Measurements from ENCODE around the gene DUSP3.
"Not testable (repeated sequence)": the region's sequence is repeated elsewhere in the genome, so short reads cannot be mapped to it uniquely, and the experiment has no call there.

The DUSP3 gene

GRCh38 chr17:43799047-43799446 is 20.3 kb upstream of the DUSP3 start:
- no peak for DNase-seq

GRCh38 chr17:43798024-43798423 is 19.2 kb upstream of the DUSP3 start:
- DNase-seq, result not testable (repeated sequence)

GRCh38 chr17:43792668-43793067 is 13.9 kb upstream of the DUSP3 start:
- not testable (repeated sequence) for DNase-seq

- no peak for DNase-seq
These were observed 12.8 kb upstream of the DUSP3 start for GRCh38 chr17:43791589-43791988.

- no peak for DNase-seq
These were observed 11.6 kb upstream of the DUSP3 start for GRCh38 chr17:43790311-43790940.

- DNase-seq, result no peak
These were observed 10.7 kb upstream of the DUSP3 start for GRCh38 chr17:43789482-43789881.

GRCh38 chr17:43788540-43788939 is 9.8 kb upstream of the DUSP3 start:
- no peak for DNase-seq

- DNase-seq, result no peak
These were observed 9.0 kb upstream of the DUSP3 start for GRCh38 chr17:43787728-43788127.

GRCh38 chr17:43784628-43785101 is 5.9 kb upstream of the DUSP3 start:
- no peak for DNase-seq

GRCh38 chr17:43784068-43784467 is 5.3 kb upstream of the DUSP3 start:
- DNase-seq, result no peak

GRCh38 chr17:43782913-43783680 is 4.3 kb upstream of the DUSP3 start:
- DNase-seq, result no peak

GRCh38 chr17:43780135-43780534 is 1.4 kb upstream of the DUSP3 start, which contains the start of gene CFAP97D1:
CFAP97D1 (plus strand) TSS chr17:43780435; CDS start chr17:43780463, 28 bp downstream.
- no peak for DNase-seq

GRCh38 chr17:43779145-43780125 is 658 bp upstream of the DUSP3 start:
- no peak for DNase-seq

- DNase-seq, result no peak
These were observed 4.2 kb downstream of the DUSP3 start for GRCh38 chr17:43774304-43775250.

- DNase-seq, result no peak
These were observed 5.7 kb downstream of the DUSP3 start for GRCh38 chr17:43772877-43773648.

- DNase-seq, result no peak
These were observed 7.3 kb downstream of the DUSP3 start for GRCh38 chr17:43771463-43771862.

- DNase-seq, result no peak
These were observed 7.8 kb downstream of the DUSP3 start for GRCh38 chr17:43770957-43771356.

GRCh38 chr17:43769859-43770258 is 8.9 kb downstream of the DUSP3 start:
- DNase-seq, result no peak

GRCh38 chr17:43769426-43769825 is 9.4 kb downstream of the DUSP3 start:
- DNase-seq, result no peak

- no peak for DNase-seq
These were observed 9.8 kb downstream of the DUSP3 start for GRCh38 chr17:43768943-43769342.

GRCh38 chr17:43768382-43768781 is 10.4 kb downstream of the DUSP3 start:
- DNase-seq, result no peak

Data from activated T-cell treated with anti-CD3 and anti-CD28 coated beads for 4 hours (primary cell).